Stimulated activated naive CD8-positive, alpha-beta T cell treated with anti-CD3 and anti-CD28 coated beads, Interleukin-15, amount 100 ng/mL, for 72 hours (primary cell): ENCODE results near the gene HMGA1.

Experiments
- ATAC-seq: fragments of 150-1000 bp; cut with Tn5 transposase; 2 replicates; pipeline ENCODE4 v1.10.0; 2021; ENCODE audit warnings: mild to moderate bottlenecking, moderate library complexity
- DNase-seq, 2 donors: peaks; one replicate each; pipeline ENCODE4 v3.0.0; 2021 to 2022
- H3K27ac Mint-ChIP-seq, 2 donors: one replicate each; pipeline ENCODE4 v1.8.0; 2022; ENCODE audit warnings: mild to moderate bottlenecking in 2 of 2, mixed read lengths in 2 of 2, moderate library complexity in 2 of 2
- H3K27me3 Mint-ChIP-seq: one replicate; pipeline ENCODE4 v1.8.0; 2022; ENCODE audit warnings: mixed read lengths
- H3K4me1 Mint-ChIP-seq: one replicate; pipeline ENCODE4 v1.8.0; 2022; ENCODE audit warnings: mild to moderate bottlenecking, mixed read lengths
- H3K4me3 Mint-ChIP-seq, 2 donors: one replicate each; pipeline ENCODE4 v1.8.0; 2022; ENCODE audit warnings: mild to moderate bottlenecking in 2 of 2, mixed read lengths in 2 of 2, moderate library complexity in 1 of 2
- H3K9me3 Mint-ChIP-seq, 2 donors: one replicate each; pipeline ENCODE4 v1.8.0; 2022; ENCODE audit warnings: mixed read lengths in 2 of 2

The HMGA1 gene

DNA sequence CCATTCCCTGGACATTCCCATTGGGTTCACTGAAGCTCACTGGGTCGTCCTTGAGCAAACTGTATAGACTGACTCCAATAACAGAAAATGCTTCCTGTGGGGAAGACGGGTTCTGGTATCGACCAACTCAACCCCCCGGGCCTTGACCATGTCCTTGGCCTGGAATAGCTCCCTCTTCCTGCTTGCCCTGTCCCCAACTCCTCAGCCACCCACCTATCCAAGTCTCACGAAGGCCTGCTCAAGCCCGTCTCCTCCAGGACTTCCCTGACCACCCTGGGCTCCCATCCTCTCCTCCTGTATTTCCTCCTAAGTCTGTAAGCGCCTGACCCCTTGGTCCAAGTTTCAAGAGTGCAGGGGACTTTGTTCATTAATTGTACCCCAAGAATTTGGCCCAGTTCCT, 2.8 kb upstream of the HMGA1 start:
- Mint-ChIP-seq H3K27ac (no peak overlapping the region), H3K9me3 (no peaks in the 10 kb centered on the region), H3K4me1 (peaks cover 33% of the 10 kb centered on the region), H3K27me3 (no peaks in the 10 kb centered on the region), H3K4me3 (no peak overlapping the region)
- DNase-seq (no peak), ATAC-seq (no peak)

DNA sequence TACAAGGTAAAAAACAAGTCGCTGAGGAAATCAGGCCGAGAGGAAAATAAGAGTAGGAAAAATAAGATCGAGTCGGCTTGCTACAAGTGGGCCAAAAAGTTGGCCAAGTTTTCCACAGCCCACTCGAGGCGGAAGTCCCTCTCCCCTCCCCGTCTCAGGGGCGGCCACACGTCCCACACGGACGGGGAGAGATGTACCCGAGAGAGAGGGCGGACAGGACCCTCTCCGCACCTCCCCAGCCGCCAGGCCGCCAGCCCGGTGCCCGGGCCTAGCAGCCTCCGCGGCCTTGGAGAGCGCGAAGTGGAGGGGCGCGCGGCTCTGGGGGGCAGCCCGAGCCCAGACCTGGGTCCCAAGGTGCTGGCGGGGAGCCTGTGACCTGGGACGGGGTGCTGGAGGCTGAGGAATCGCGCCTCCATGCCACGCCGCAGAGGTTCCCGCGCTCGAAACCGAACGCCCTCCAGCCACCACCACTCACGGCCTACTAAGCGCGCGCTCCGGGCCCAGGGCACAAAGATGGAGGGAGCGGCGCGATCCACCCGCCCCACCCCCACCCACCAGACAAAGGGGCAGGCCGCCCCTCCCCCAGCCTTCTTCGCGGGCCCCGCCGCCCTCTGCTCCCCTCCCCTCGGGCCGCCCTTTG, 1.9 kb upstream of the HMGA1 start:
- no peaks in the 10 kb centered on the region for H3K9me3 Mint-ChIP-seq
- H3K4me3 Mint-ChIP-seq, result peak overlapping the region; percentile 37 to 53
- no peaks in the 10 kb centered on the region for H3K27me3 Mint-ChIP-seq

DNA sequence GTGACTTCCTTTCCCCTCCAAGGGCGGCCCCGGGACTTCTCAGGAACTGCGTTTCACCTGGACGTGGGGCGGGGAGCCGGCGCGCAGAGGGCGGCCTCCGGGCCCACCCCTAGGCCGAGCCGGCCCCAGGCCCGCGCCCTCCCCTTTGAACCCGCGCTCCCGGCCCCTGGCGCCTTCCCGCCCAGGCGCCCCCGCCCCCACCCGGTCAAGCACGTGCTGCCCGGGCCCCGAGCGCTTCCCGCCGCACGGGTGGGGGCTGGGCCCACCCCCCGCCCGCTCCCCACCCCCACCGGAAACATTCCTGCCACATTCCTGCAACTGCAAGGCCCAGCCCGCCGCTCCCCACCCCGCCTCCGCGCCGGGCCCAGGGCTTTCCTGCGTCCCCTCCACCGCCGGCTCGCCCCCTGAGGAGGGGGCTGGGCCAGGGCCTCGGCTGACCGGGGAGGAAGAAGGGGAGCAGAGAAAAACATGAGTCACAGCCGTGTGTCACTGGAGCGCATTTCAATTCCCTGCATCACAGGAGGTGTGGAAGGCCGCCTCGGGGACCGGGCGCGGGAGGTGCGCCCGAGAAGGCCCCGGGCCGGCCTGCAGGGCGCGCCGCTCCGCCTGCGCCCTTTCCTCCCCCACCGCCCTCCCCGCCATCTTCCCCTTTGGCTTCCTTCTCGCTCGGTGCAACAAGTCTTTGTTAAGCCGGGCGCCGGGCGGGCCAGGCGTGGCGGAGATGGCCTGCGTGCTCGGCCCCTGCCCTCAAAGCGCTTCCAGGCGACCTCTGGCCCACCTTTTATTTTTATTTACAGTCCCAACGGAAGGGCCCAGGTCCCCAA, 1.2 kb upstream of the HMGA1 start:
- Mint-ChIP-seq H3K4me3 (peak overlapping the region; percentile 93 to 94), H3K27ac (peak overlapping the region; percentile 96 to 98), H3K27me3 (no peaks in the 10 kb centered on the region), H3K4me1 (peaks cover 43% of the 10 kb centered on the region), H3K9me3 (no peaks in the 10 kb centered on the region)
- peak; percentile 59 for ATAC-seq
- DNase-seq, result peak; percentile 65 to 70

More for the DNA sequence above, 1.9 kb upstream of the HMGA1 start:
- H3K27ac Mint-ChIP-seq, result peak overlapping the region; percentile 27 to 70
- DNase-seq (no peak), ATAC-seq (no peak)
- H3K4me1 Mint-ChIP-seq, result peaks cover 36% of the 10 kb centered on the region

DNA sequence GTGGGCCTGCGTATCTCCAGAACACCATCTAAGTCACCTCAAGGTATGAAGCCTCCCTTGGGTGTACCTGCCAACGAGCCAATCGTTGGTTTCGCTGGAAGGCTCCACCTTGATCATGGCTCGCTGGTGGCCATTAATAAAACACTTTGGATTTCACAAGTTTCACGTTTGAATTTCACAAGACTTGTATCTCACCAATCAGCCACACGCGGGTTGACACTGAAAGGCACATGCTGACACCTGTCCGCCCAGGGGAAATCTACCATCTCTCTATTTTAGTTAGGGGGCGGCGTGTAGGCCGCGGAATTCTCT, 586 bp upstream of the HMGA1 start:
- H3K27ac Mint-ChIP-seq, result peak overlapping the region; percentile 96 to 98
- DNase-seq (peak; percentile 60 to 65), ATAC-seq (peak; percentile 44)
- peak overlapping the region; percentile 93 to 94 for H3K4me3 Mint-ChIP-seq
- H3K9me3 Mint-ChIP-seq, result no peaks in the 10 kb centered on the region
- H3K27me3 Mint-ChIP-seq, result no peaks in the 10 kb centered on the region
- peaks cover 49% of the 10 kb centered on the region for H3K4me1 Mint-ChIP-seq

DNA sequence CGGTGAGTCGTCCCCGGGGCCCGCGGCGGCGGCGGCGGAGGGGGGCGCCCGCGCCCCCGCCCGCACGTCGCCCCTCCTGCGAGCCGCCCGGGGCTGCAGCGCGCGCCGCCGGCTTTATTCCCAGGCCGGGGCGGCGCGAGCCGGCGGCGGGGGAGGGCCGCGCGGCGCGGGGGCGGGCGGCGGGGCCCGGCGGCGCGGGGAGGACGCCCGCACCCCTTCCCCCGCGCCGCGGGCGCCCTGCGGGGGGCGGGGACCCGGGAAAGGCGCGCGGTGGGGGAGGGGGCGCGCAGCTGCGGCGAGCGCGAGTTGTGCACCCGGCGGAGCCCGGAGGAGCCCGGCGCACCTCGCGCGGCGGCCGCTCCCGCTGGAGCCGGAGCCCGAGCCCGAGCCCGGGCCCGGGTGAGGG, 646 bp downstream of the HMGA1 start:
- no peaks in the 10 kb centered on the region for H3K27me3 Mint-ChIP-seq
- no peak for DNase-seq
- H3K4me1 Mint-ChIP-seq, result peaks cover 61% of the 10 kb centered on the region
- H3K27ac Mint-ChIP-seq, result no peak overlapping the region
- peak; percentile 11 for ATAC-seq
- peak overlapping the region; percentile 93 to 95 for H3K4me3 Mint-ChIP-seq
- H3K9me3 Mint-ChIP-seq, result no peaks in the 10 kb centered on the region

DNA sequence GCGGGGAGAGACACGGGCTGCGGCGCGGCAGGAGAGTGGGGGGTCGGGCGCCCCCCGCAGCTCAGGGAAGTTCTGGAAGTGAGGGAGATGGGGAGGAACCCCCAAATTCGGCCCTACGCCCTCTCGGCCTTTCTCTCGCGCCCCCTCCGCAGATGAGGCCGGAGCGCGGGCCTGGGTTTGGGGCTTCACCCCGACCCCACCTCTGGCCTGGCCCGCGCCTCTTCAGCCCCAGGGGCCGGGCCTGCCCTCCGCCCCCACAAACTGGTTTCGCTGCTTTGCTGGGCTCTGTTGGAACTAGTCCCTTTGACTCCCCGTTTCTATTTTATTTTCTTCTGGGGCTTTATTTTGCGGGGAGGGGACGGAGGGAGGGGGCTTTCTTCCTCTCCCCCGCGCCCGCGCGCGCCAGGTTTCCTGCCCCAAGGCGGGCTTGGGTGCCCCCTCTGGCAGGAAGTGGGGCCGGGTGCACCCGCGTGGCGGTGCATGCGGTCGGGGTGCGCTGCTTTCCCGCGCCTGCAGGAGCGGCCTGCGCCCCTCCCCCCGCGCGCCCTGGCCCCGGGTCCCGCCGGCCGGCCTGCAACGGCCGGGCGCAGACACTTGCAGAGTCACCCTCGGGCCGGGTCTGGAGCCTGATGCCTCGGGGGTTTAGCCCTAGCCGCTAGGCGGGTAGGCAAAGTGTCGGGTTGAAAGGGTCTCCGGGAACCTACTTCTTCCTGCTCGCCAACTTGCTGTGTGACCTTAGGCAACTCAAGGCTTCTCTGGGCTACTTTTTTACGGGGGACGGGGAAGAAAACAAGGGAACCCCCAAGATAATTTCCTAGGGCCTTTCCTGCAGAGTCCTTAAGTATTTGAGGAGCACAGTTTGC, 1.3 kb downstream of the HMGA1 start:
- DNase-seq, result peak; percentile 71 to 84
- Mint-ChIP-seq H3K9me3 (no peaks in the 10 kb centered on the region), H3K4me3 (peak overlapping the region; percentile 94 to 95), H3K4me1 (peaks cover 68% of the 10 kb centered on the region), H3K27me3 (no peaks in the 10 kb centered on the region), H3K27ac (peak overlapping the region; percentile 98)
- ATAC-seq, result peak; percentile 52

DNA sequence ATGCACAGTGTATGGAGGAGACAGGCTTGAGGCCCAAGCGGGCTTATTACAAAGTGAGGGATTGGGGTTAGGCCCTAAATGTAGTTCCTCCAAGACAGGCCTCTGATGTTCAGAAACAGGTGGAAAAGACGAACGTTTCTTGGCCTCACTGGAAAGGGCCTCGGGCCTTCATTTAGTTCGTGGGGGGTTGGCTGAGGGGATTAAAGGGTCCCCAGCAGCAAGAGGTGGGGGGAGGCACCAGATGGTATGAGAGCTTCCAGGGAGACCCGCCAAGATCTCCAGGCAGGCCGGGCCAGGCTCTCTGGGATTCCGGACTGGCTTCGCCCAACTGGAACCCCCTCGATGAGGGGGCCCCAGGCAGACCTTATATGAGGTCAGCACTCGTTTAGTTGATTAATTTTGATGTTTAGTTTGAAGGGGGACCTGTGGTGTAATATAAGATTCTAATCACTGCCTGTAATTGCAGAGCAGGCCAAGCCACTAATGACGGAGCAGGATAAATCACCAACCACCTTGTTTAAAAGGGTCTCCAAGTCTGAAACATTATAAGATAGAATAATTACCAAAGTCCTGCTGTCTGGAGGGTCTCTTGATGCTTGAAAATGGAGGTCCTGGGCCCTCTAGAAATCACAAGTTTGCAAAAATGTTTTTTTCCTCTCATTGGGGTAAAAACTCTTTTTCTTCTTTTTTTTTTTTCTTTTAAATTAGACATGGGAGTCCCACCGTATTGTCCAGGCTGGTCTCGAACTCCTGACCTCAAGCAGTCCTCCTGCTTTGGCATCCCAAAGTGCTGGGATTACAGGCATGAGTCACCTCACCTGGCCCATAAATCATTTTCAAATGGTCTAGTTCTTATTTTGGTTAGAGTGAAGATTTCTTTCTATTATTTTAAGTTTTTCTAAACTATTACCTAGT, 2.2 kb downstream of the HMGA1 start:
- H3K4me3 Mint-ChIP-seq, result peak overlapping the region; percentile 94 to 95
- H3K9me3 Mint-ChIP-seq, result no peaks in the 10 kb centered on the region
- no peak for ATAC-seq
- peaks cover 75% of the 10 kb centered on the region for H3K4me1 Mint-ChIP-seq
- H3K27me3 Mint-ChIP-seq, result no peaks in the 10 kb centered on the region
- no peak for DNase-seq
- peak overlapping the region; percentile 96 for H3K27ac Mint-ChIP-seq

DNA sequence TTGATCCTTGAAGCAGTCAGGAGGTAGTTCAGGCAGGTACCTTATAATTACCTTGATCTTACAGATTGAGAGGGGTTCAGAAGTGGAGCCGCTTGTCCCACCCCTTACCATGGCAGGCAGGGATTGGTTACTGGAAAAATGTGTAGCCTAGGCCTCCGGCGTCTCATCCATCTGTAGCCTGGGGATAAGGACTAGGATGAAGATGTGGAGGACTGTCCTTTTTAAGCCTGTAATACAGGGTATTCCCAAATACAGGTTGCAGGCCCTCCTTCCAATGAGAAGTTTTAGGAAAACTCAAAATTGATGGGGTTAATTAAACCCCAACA, 2.8 kb downstream of the HMGA1 start:
- peak overlapping the region; percentile 94 to 95 for H3K4me3 Mint-ChIP-seq
- H3K27ac Mint-ChIP-seq, result peak overlapping the region; percentile 88 to 96
- DNase-seq, result no peak
- peaks cover 75% of the 10 kb centered on the region for H3K4me1 Mint-ChIP-seq
- H3K27me3 Mint-ChIP-seq, result no peaks in the 10 kb centered on the region
- no peaks in the 10 kb centered on the region for H3K9me3 Mint-ChIP-seq
- no peak for ATAC-seq

DNA sequence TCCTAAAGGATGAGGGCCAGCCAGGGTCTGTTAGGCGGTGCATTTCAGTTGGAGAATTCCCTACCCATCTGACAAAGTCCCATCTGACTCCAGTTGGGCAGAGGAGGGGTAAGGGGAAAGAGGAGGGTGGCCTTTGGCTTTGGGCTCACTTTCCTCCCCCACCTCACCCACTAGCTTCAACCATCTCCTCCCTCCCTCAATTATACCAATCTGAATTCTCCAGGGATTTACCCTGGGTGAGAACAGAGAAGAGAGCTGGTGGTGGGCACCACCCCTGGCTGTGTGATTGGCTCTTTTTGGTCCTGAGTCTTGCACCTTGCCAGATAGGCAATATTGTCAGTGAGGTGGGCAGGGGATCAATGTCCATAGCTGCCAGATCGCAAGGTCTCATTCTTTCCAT, 3.2 kb downstream of the HMGA1 start:
- H3K4me1 Mint-ChIP-seq, result peaks cover 77% of the 10 kb centered on the region
- H3K4me3 Mint-ChIP-seq, result peak overlapping the region; percentile 94 to 95
- H3K27ac Mint-ChIP-seq, result peak overlapping the region in 1 of 2 donors; percentile 88
- H3K9me3 Mint-ChIP-seq, result no peaks in the 10 kb centered on the region
- DNase-seq, result no peak
- ATAC-seq, result no peak
- H3K27me3 Mint-ChIP-seq, result no peaks in the 10 kb centered on the region

DNA sequence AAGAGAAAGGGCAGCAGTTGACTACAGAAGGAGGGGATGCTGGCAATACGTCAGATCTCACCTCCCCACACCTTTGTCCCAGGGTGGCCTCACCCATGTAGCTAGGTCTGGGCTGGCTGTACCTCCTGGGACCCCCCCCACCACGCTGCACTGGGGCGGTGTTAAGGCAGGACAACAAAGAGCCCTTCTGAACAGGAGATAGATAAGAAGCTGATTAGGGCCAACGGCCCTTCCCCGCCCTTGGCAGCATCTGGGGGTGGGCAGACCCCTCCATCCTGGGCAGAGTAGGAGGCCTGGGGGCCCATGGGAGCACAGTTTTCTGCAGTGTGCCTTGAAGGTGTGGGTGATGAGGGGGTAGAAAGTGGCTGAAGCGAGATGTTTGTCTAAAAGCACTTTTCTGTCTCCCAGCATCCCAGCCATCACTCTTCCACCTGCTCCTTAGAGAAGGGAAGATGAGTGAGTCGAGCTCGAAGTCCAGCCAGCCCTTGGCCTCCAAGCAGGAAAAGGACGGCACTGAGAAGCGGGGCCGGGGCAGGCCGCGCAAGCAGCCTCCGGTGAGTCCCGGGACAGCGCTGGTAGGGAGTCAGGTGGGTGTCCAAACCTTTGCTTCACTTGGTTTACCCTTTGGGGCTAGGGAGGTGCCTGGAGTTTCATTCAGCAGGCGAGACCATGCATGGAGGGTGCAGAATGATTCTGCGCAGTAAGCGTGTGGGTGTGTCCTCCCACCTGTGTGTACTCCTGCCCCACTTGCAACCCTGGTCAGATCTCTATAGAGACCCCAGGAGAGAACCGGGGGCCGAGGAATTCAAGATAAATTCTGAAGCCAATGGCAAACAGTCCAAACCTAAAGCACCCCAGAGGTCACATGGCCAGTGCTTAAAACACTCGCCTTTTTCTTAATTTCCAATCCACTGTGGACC, 3.9 kb downstream of the HMGA1 start:
- Mint-ChIP-seq H3K9me3 (no peaks in the 10 kb centered on the region), H3K27me3 (no peaks in the 10 kb centered on the region), H3K27ac (peak overlapping the region in 1 of 2 donors; percentile 57), H3K4me1 (peaks cover 84% of the 10 kb centered on the region), H3K4me3 (peak overlapping the region; percentile 35 to 95)
- DNase-seq (no peak), ATAC-seq (no peak)

DNA sequence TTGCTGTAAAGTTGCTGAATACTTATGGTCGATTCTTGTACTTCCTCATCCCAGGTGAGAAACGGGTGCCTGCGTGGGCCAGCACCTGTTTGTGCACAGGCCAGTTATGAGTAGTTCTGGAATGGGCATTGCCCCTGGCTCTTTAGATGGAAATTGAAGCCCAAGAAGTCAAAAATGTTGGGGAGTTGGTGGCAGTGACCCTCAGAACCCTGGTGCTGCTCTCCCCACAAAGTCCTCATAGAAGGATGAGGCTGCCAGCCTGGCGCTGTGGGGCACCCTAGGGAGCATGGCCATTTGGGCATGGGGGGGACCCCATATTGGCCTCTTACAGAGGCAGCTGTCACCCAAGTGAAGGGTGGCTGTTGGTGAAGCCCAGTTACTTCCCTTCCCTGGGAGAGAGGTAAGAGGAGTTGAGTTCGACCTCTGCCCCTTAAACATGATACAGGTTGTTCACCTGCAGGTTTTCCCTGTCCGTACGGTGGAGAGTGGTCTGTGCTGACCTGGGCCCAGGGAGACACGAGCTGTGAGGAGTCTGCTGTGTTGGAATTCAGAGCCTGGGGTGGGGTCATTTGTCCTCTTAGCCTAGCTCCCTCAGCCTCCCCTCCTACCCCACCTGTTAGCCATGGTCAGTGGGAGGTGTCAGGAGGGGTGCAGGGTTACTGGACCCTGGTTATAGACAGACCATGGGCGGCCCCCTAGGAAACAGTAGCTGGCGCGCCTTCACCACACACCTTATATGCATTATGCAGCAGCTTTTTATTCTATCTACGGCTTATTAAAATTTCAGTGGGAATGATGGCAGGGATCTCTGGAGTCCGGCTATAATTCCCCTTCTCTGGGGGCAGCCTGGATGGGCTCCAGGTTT, 4.9 kb downstream of the HMGA1 start:
- DNase-seq (no peak), ATAC-seq (no peak)
- peak overlapping the region in 1 of 2 donors; percentile 46 for H3K4me3 Mint-ChIP-seq
- no peaks in the 10 kb centered on the region for H3K27me3 Mint-ChIP-seq
- H3K9me3 Mint-ChIP-seq, result no peaks in the 10 kb centered on the region
- peak overlapping the region; percentile 57 to 67 for H3K27ac Mint-ChIP-seq
- H3K4me1 Mint-ChIP-seq, result peaks cover 84% of the 10 kb centered on the region

DNA sequence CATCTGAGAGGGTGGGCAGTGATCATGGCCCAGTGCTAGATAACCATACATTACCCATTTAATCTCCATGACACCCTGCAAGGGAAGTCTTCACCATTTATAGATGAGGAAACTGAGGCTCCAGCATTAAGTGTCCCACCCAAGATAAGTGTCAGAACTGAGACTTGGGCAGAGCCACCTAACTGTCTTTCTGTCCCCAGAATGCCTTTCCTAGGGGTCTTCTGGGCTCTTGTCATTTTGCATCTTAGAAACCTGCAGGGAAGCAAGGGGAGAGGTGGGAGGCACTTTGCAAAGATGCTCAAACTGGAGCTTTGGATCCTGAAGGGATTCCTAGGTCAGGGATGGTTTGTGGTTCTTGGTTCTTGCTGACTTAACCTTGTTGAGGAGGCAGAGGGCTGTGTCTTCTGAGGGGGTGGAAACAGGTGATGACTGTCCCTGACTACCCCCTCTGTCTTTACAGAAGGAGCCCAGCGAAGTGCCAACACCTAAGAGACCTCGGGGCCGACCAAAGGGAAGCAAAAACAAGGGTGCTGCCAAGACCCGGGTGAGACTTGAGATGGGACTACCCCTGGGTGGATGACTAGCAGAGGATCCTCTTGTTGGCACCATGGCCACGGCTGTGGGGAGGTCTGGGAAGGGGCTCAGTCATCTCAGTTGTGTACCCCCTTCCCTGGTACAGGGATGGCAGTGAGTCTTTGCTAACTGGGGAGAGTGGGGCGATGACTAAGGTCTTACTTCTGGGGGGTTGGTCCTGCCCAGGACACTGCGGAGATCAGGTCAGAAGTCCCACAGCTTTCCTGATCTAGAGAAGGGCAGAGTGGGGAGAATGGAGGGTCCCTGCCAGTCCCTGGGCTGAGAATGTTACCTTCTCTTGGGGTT, 5.8 kb downstream of the HMGA1 start:
- H3K27me3 Mint-ChIP-seq, result no peaks in the 10 kb centered on the region
- no peaks in the 10 kb centered on the region for H3K9me3 Mint-ChIP-seq
- peak overlapping the region; percentile 32 to 58 for H3K4me3 Mint-ChIP-seq
- no peak for ATAC-seq
- H3K4me1 Mint-ChIP-seq, result peaks cover 93% of the 10 kb centered on the region
- peak overlapping the region; percentile 89 to 90 for H3K27ac Mint-ChIP-seq
- DNase-seq, result no peak
